GM18519 (cell line): ENCODE results near the gene PPARGC1A.

Source experiments
- ATAC-seq: cut with Tn5 transposase; IDR thresholded peaks from one replicate; pipeline ENCODE4 v1.9.1; 2021; ENCODE audit warnings: mild to moderate bottlenecking, moderate library complexity; ENCODE audit not compliant: unreplicated experiment, low FRiP score

Gene PPARGC1A

DNA sequence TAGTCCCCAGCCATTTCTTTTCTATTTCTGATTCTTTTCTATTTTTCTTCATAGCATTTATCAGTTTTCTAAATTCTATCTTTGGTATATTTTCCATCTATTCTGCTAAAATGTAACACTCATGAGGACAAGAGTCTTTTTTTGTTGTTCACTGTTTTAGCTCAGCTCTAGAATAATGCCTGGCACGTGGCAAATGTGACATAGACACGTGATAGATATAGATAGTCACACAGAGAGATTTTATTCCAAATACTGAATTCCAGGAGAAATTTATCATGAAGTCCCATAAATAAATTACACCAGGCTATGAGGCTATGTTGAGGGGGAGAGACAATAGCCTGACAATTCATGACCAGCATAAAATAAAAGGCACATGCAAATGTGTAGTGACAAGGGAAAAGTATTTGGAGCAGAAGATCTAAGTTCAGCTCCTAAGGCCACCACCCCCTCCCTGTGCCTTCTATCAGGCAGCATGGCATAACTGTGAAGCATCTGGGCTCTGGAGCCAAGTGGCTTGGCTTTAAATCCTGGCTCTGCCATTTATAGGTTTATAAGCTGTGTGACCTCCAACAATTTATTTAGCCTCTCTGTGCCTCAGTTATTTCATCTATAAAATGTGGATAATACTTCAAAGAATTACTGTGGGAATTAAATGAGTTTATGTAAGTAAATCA, 25.7 kb upstream of the PPARGC1A start:
- ATAC-seq: no peak

DNA sequence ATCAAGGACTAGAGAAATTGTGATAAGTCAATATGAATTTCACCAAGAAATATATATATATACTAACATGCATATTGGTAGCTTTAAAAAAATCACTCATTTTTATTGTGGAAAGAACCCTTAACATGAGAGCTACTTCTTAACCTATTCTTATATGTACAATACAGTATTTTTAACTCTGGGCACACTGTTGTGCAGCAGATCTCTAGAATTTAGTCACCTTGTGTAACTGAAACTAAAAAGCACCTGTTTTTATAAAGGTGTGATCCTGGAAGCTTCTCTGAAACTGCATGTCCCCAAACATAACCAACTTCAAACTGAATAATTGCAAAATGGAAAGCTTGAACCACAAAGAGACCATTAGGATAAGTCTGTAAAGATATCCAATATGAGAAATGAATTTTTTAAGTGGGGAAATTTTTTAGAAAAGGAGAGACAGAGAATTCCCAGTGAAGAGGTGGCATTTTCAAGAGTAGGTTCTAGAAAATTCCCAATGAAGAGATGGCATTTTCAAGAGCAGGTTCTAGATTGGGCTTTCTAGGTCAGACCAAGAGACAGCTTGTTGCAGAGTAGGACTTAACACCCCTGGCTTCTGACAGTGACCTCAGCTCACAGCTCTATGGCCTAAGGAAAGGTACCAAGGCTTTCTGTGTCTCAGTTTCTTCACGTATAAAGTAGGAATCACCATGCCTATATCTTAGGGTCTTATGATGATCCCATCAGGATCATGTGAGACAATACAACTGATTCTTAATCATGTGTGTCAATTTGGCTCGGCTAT, 22.0 kb upstream of the PPARGC1A start:
- no peak for ATAC-seq

DNA sequence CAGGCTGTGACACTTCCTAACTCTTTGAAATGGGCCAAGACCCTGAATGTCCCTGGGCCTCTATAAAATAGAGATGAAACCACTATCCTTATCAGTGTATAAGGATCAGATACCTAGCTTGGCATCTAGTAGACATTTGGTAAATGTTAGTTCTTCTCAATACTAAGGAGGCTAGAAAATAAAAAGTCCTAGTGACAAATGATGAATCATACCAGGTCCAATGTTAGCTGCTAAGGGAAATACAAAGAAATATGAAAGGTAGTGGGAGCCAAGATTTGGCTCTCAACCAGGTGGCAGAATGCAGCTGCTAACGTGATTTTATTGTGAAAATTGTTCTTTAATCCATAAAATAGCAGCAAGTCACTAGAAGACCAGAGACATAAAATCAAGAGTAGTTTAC, 19.8 kb upstream of the PPARGC1A start:
- ATAC-seq: no peak

DNA sequence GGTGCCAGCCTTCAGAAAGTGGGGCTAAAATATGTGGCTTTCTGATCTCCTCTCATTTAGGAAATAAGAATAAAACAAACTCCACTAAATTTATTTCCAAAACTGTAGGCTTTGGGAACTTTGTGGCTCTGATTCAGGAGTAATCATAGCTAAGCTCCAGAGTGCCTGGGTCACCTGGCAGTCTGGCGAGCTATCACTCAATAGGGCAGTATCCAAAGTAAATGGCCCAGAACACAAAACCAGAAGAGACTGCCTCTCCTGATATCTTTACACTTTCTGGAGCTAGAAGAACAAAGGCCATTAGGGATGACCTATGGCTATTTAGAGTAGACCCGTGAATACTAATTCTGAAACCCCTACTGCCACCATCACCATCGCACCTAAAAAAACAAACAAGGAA, 17.0 kb upstream of the PPARGC1A start:
- ATAC-seq: no peak

DNA sequence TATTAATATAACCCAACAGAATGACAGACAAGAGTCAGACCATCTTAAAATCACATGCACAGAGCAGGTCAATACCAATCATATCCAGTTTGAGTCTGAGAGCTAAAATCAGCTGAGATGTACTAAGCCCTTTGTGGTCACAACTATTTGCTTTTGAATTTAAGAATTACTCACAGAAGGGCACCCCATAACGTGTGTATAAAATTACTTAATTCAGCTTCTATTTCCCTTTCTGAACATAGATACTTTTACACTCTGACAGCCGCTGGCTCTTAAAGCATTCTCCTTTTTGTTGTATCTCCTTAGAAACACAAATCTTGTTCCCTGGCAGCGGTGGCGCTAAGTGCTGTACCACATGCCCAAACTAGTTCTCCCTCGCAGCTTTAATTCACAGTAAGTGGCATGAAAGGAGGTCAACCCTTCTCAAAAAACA, 14.8 kb upstream of the PPARGC1A start:
- no peak for ATAC-seq

DNA sequence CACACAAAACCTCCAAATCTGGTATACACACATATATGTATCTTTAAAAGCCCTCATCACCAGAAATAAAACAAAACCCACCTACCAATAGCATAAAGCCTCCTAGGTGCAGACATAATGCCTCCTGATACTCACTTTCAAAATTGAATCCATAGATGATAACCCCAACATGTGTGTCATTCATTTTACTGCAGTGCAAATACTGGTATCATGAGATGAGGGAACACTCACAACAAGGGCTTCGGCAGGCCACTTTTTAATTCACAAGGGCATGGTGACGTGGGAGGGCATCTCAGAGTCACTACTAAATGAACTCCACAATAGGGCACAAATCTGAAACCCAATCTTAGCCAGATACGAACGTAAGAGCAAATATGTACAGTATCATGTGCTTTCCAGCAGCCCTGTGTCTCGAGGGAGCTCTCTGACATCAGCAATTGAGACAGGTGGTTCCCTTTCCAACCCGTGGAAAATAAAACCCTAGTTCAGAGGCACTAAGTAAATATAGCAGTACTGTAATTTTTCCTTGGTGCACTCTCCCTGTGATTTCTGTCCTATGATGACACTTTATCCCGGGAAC, 14.1 kb upstream of the PPARGC1A start:
- no peak for ATAC-seq

DNA sequence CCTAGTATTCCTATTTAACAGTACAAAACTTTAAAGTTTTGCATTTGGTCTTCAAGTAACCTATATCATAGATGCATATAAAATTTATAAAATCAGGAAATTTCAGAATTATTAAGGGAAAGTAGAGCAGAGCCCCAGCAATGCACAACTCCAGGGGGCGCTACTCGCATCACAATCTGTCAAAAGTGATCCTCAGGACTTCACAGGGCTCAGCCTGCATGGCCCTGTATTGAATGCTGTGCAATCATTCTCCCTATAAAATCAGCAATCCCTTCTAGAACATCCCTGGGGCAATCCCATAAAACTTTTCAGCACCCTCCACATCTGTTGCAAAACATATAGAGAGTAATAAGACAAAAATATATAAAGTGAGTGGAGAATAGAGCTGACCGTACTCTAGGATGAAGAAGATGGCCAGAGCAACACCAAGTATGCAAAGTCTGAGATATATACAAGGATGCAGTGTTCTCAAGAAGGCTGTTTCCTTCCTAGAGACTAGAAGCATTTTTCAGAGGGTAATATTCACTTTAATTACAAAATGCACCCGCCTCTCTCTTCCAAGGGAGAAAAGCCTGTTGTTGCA, 12.5 kb upstream of the PPARGC1A start:
- no peak for ATAC-seq

DNA sequence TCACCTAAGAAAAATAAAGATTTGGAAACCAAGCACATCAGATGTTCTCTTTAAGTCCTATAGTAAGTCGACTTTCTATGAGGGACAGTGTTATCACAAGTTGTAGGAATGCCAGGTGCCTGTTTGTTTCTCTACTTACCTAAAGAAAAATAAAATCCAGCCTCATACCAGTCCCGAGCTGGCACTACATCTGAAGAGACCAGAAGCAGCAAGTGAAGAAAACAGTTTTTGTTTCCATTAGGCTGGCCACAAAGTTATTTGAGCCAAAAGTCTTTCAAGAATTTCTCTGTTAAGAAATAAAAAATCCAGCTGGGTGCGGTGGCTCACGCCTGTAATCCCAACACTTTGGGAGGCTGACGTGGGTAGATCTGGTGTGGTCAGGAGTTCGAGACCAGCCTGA, 10.8 kb upstream of the PPARGC1A start:
- no peak for ATAC-seq

DNA sequence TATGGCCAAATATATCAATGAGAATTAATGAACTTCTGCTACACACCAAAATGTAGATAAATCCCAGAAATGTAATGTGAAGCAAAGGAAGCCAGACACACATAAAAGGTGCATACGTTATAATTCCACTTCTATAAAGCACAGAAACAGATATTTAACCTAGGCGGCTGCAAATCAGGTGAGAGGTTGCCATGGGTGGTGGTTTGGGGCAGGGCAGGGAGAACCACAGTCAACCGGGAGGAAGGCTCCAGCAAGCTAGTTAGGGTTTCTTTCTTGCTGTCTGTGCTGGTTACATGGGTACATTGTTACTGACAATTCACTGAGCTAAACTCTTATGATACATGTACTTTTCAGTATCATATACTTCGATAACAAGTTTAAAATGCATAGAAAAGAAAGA, 9.7 kb upstream of the PPARGC1A start:
- ATAC-seq: no peak

DNA sequence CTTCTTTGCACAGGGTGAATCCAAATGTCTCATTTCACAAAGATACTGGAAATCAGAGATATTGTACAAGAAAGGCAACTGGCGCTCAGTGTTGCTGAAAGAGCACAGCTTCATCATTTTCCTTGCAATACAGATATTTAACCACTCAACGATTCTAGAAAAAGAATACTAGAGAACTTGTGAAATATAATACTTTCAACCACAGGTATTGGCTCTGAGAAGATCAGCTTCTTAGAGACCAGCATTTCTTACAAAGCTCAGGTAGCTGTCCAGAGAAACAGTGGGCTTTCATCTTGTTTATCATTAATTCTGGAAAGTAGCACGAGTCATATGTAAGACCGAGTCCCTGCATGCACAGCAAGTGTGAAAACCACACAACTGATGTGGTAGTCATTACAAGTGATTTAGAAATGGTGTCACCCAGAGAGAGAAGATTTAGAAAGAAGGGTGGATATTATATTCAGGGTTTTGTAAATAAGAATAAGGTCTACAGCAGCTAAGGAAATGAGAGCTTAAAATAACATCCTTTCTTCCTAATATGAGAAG, 7.8 kb upstream of the PPARGC1A start:
- ATAC-seq: no peak

DNA sequence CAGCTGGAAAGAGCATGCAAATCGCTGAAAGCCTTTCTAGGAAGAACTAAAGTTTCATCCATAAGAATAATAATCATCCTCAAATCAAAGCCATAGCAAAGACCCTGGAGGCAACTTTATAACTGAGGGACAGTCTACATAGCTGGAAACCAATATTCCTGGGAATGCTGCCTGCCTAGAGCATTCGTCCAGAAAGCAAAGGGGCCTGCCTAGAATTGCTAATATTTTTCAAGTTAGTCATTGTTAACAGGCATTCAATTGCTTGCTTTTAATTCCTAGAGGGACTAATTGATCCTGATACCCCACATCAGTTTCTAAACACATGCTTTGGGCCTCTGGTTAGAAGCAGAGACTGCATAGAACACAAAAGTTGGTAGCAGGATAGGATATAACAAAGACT, 4.2 kb upstream of the PPARGC1A start:
- no peak for ATAC-seq

DNA sequence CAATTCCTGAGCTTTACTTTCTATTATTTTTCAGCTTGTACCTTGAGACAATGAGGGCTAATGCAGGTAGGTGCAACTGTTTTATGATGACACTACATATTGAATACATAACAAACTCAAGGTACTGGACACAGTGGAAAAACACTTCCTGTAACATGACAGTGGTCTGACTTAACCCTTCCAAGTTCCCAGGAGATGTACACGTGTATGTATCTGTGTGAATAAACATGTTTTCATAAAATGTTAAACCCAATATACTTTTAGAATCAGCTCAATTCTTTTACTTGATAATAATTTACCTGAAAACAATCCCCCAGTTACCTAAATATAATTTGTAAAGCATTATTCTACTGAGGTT, 1.2 kb upstream of the PPARGC1A start:
- ATAC-seq: no peak

DNA sequence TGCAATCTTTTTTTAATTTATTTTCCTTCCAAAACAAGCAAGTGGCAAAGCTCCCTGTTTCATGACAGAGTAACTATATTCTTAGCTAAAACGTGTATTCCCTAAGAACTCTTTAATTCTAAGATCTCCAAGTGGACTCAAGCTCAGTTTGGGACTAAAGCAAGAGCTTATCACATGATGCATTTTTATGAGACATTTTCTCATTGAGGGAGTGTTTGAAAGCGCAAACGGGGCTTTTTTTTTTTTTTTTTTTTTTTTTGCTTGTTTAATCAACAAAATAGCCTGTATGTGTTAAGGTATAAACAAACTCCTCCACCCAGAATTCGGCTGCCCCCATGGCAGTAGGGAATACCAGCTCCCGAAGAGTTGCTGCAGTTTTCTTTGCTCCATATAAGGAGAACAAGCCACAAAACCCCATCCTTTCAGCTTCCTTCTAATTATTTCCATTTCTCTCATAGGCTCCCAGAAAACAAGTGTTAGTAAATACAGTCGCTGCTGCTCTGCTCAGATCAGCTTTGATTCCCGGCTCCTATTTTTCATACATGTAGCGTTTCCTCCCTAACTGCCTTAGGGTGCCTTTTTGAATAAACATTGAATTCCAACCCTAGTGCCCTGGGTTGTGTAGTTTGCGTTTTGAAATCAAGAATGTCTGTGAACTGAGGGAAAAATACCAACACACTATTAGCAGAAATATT, 669 bp upstream of the PPARGC1A start:
- ATAC-seq: no peak

DNA sequence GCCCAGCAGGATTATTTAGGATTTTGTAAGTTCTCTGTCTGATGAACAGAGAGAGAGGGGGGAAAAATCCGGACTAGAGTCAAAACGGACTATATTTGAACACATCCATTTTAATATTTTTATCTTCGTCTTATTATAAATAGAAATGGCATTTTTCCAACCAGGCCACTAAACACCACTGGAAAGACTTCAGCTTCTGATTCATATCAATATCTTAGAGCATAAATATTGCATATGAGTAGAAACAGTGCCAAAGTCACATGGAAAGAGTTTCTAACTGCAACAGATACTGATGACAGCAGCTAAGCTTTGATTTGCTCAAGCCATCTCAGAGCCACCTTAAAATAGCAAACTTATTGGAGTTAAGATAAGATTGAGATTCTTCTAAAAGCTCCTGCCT, 456 bp downstream of the PPARGC1A start:
- no peak for ATAC-seq

DNA sequence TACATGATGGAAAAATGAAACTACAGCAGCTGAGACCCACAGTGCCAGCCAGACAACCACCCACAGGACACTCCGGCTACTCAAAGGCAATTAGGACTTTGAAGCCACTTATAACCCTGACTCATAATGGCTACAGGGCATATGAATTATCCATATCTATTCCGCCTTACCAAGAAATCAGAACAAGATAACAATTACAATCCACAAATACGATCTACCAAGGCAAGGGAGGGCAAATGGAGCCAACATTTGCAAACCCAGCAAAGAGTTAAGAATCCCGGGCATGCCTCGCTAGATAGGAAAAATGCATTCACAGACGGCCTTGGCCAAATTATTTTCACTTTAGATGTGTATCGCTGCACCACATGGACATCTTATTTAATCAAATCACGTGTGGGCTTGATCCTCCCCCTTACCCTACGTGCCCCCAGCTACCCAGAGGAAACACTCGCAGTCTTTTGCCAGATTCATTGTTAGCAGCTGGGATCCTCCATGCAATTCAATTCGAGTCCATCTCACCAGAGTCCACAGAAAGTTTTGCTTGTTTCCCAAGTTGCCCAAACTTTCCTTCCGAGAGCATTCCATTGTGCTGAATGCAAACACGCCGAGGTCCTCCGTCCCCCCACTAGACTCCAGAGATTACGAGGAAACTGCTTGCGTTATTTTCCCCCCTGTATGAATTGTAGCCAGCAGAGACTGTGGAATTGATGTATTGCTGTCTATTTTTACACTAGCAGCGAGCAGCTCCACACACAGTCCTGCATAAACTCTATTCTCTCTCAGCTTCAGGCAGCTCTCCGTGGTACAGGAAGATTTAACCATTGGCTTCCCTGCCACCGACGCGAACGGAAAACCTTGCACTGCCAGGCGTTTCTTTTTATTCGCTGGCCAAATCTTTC, 1.2 kb downstream of the PPARGC1A start:
- no peak for ATAC-seq

DNA sequence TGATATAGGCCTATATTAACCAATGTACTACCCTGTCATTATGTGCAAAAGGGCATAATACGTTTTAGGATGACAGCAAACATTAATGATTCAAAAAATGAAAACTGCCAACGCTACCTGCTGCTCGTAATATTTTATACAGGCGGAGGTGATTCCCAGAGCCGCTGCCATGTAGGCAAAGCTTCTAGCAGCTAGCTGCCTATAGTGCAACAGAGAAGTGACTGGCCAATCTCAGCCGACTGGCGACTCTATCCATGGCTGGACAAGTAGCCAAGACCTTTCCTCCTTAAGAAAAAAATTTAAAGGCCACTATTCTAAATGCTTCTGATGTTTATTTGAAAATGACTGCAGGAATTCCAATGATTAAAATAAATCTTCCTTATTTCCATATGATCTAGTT, 1.9 kb downstream of the PPARGC1A start:
- ATAC-seq: no peak

DNA sequence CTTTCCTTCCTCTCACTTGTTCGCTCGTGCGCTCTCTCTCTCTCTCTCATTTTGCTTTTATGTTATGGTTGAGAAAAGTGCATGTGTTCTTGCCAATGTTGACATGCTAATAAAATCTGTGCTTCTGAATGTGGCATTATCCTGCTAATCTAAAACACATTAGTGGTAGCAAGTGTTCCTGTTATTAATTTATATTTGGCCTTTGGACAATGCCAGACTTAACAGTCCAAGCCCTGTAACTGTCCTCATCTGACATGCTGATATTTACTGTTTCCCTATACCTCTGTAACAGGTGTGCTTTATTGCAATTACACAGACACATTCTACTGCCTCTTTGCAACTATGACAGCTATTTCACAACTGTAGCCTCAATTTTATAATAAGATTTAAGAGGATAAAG, 2.7 kb downstream of the PPARGC1A start:
- ATAC-seq: no peak

DNA sequence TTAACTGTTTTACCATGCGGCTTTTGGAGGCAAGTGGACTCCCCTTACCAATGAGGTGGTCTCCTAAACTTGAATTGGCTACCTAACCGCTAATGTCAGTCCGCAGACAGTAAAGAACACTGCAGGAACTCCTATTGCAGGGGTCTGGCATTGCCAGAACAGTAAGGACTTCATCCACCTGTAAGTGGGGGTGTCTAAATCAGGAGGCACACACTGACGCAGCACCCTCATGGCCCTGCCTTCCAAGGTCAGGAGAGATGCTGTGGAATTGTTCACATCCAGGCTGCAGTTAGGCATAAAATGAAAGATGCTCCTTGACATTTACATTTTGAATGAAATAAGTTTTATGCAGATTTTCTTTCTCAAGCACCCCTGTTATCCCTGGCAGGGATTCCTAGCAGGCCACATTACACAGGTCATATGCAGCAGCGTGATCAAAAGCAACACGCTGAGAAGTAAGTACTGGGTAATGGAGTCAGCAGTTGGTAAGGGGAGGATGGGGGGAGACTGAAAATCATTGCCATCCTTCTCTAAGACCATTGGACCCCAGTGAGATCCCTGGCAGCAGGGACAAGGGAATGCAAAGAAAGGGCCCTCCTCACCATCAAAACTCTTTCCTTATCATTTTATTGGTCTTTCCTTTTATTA, 3.8 kb downstream of the PPARGC1A start:
- no peak for ATAC-seq

DNA sequence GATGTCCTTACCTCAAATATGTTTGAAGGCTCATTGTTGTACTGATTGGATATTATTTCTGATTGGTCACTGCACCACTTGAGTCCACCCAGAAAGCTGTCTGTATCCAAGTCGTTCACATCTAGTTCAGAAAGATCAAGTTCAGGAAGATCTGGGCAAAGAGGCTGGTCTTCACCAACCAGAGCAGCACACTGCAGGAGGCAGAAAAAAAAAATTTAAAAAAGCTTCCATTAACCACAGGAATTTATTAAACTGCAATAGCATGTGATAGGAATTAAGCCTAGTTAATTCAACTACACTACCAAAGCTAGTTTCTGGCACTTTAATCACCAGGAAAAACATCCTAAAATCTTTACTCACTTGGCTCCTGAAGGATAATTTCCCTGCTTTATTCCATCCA, 5.1 kb downstream of the PPARGC1A start:
- ATAC-seq: no peak
